Colonic mucosa (tissue), 4 donors: ENCODE measurements around the gene BDH2. TPM values are rescaled to one million over a fixed set of nuclear protein-coding genes. Genes with fewer than 3 reads are reported as not detected.

Experiments used
- DNase-seq: peaks from one replicate; pipeline ENCODE4 v3.0.0-alpha.2; 2020
- H3K27ac ChIP-seq: fragments of 200-600 bp; one replicate; pipeline ENCODE4 v1.8.0; 2021
- H3K27me3 ChIP-seq: fragments of 200-600 bp; one replicate; pipeline ENCODE4 v1.8.0; 2021
- H3K36me3 ChIP-seq: fragments of 200-600 bp; one replicate; pipeline ENCODE4 v1.8.0; 2021
- H3K4me1 ChIP-seq: fragments of 200-600 bp; one replicate; pipeline ENCODE4 v1.8.0; 2021; ENCODE audit warnings: mild to moderate bottlenecking
- H3K4me3 ChIP-seq: fragments of 200-600 bp; one replicate; pipeline ENCODE4 v1.8.0; 2021
- H3K9ac ChIP-seq, 2 donors: one replicate each; pipeline ENCODE4 v1.7.0; 2013; ENCODE audit warnings: control low read depth in 2 of 2, low read depth in 2 of 2, low read length in 2 of 2
- H3K9me3 ChIP-seq: fragments of 200-600 bp; one replicate; pipeline ENCODE4 v1.8.0; 2021
- CTCF ChIP-seq: fragments of 200-600 bp; IDR thresholded peaks from one replicate; pipeline ENCODE4 v1.8.0; 2022; ENCODE audit warnings: antibody characterized with exemption, mild to moderate bottlenecking
- intact Hi-C: fragments of 100-400 bp; cut with DNase I; formaldehyde crosslinking; loops from one replicate; pipeline ENCODE4 v1.14.1; 2022
- total RNA-seq, 2 donors: library from RNA; stranded (reverse); fragmentation: NEBNext Ultra II Directional in 1 of 2; extraction: Animal tissue kit (Norgen Biotek cat#: 25700) in 1 of 2; gene quantifications; one replicate each; pipeline ENCODE4 v1.2.1, GENCODE V29; 2021
- donor health status: healthy.
- donor health status: DM: no; HTN: no; CAD: no.
- donor health status: DM: no; HTN: no; CAD: no.

BDH2 gene
- total RNA-seq, 2 donors from 2014 or later = 14.0 to 35.3 TPM

DNA sequence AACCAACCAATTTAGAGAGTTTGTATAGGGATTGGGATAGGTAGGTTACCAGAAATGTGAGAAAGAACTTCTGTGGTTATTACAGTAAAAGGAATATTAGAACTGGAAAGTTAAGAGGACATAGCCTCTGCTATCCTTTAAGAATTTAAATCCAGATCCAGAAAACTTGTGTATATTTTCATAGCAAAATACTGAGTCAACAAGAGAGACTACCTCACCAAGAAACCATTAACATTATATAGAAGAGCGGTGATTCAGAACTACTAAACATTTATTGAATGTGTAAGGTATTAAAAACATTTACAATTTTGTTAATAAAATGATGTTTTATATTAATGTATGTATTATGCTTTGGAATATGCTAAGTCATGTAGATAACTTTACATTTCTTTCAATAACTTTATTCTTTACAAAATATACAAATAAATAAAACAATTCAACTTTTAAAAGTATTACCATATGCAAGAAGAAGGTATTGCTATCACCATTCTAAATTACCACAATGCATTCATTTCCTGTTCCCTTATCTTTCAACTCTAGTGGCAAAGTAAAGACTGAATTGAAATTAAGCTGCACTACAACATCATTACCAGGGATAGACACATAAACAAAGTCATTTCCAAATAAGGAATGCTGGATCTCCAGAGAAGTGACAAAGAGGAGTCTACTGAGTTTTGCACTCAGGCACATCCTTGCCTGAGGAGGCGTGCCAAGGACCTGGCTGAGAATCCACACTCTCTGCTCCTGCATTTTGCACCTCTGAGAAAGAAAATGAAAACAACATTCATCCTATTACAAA lies 6.1 kb upstream of the BDH2 start:
- Histone ChIP-seq H3K9ac (no peak overlapping the region), H3K27me3 (no peaks in the 10 kb centered on the region), H3K4me1 (no peaks in the 10 kb centered on the region), H3K27ac (no peak overlapping the region), H3K9me3 (no peaks in the 10 kb centered on the region), H3K4me3 (no peak overlapping the region), H3K36me3 (no peaks in the 10 kb centered on the region)
- intact Hi-C loops = no loop called here
- no peak for DNase-seq
- no peak for TF ChIP-seq CTCF

- intact Hi-C loops = no loop called here
- no peak overlapping the region for H3K4me3 ChIP-seq
- H3K36me3 ChIP-seq = no peaks in the 10 kb centered on the region
- no peak for DNase-seq
- no peaks in the 10 kb centered on the region for H3K27me3 ChIP-seq
- no peaks in the 10 kb centered on the region for H3K4me1 ChIP-seq
- TF ChIP-seq CTCF = no peak
- no peak overlapping the region for H3K9ac ChIP-seq
- H3K9me3 ChIP-seq = no peaks in the 10 kb centered on the region
- no peak overlapping the region for H3K27ac ChIP-seq
These were observed 5.3 kb upstream of the BDH2 start for GRCh38 chr4:103104886-103105285.

GRCh38 chr4:103100691-103101090 lies 1.1 kb upstream of the BDH2 start:
- intact Hi-C loops = no loop called here
- DNase-seq = no peak
- H3K9me3 ChIP-seq = no peaks in the 10 kb centered on the region
- H3K4me3 ChIP-seq = no peak overlapping the region
- no peaks in the 10 kb centered on the region for H3K27me3 ChIP-seq
- no peak overlapping the region for H3K9ac ChIP-seq
- TF ChIP-seq CTCF = no peak
- H3K27ac ChIP-seq = no peak overlapping the region
- H3K36me3 ChIP-seq = no peaks in the 10 kb centered on the region
- H3K4me1 ChIP-seq = no peaks in the 10 kb centered on the region

GRCh38 chr4:103098756-103099440 lies 736 bp downstream of the BDH2 start:
- TF ChIP-seq CTCF = no peak
- Histone ChIP-seq H3K4me3 (peak overlapping the region; percentile 35), H3K4me1 (no peaks in the 10 kb centered on the region), H3K9ac (peak overlapping the region; percentile 26 to 55), H3K36me3 (no peaks in the 10 kb centered on the region), H3K9me3 (no peaks in the 10 kb centered on the region), H3K27ac (peak overlapping the region; percentile 41), H3K27me3 (no peaks in the 10 kb centered on the region)
- intact Hi-C loops = loop anchor here (10.0 kb wide), 1 partner anchor 654 kb away; no protein-coding TSS in a partner anchor
- no peak for DNase-seq

- intact Hi-C loops = loop anchor here (10.0 kb wide), 1 partner anchor 654 kb away; no protein-coding TSS in a partner anchor
- Histone ChIP-seq H3K9ac (no peak overlapping the region), H3K4me1 (no peaks in the 10 kb centered on the region), H3K27me3 (no peaks in the 10 kb centered on the region), H3K36me3 (no peaks in the 10 kb centered on the region), H3K4me3 (no peak overlapping the region), H3K9me3 (no peaks in the 10 kb centered on the region), H3K27ac (no peak overlapping the region)
- no peak for TF ChIP-seq CTCF
- no peak for DNase-seq
These were observed 1.3 kb downstream of the BDH2 start for GRCh38 chr4:103098341-103098740.
